ENCODE measurements around the gene OLFML2B.

DNA sequence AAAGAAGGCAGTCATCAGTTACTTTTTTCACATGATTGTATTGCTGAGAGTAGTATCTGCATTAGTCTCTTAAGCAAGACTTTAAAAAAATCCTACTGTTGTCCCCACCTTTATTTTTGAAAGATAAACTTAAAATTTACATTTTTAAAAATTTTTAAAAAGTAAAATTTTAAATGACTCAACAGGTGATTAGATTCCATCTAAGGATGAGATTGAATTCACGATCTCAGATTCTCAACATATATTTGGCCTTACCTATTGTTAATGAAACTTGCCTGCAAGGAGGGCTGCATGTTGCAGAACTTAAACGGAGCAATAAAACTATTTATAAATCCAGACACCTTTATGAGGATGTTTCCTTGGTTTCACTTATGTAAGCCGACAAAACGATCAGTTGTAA lies 75.2 kb downstream of the OLFML2B start:
- TF ChIP-seq, protein P1, sequence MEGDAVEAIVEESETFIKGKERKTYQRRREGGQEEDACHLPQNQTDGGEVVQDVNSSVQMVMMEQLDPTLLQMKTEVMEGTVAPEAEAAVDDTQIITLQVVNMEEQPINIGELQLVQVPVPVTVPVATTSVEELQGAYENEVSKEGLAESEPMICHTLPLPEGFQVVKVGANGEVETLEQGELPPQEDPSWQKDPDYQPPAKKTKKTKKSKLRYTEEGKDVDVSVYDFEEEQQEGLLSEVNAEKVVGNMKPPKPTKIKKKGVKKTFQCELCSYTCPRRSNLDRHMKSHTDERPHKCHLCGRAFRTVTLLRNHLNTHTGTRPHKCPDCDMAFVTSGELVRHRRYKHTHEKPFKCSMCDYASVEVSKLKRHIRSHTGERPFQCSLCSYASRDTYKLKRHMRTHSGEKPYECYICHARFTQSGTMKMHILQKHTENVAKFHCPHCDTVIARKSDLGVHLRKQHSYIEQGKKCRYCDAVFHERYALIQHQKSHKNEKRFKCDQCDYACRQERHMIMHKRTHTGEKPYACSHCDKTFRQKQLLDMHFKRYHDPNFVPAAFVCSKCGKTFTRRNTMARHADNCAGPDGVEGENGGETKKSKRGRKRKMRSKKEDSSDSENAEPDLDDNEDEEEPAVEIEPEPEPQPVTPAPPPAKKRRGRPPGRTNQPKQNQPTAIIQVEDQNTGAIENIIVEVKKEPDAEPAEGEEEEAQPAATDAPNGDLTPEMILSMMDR (IDR thresholded peaks at IDR 0.05), result no peak
- TF ChIP-seq POLR2A (IDR thresholded peaks at IDR 0.05), result no peak

Data from esophagus squamous epithelium (tissue), 4 donors.